ENCODE results near the gene TOX4.
"Not testable (repeated sequence)": the region's sequence is repeated elsewhere in the genome, so short reads cannot be mapped to it uniquely, and the experiment has no call there.

Gene TOX4

GRCh38 chr14:21535545-21536417, 58.8 kb downstream of the TOX4 start:
- Mint-ChIP-seq H3K36me3 (no peaks in the 10 kb centered on the region), H3K9me3 (no peaks in the 10 kb centered on the region), H3K27me3 (peaks cover 41% of the 10 kb centered on the region), H3K4me1 (peaks cover 12% of the 10 kb centered on the region), H3K4me3 (no peak overlapping the region), H3K27ac (no peak overlapping the region)
- ATAC-seq (ENCODE audit: low read depth) (no peak), DNase-seq (ENCODE audit: low spot score in 2 of 2) (no peak)

GRCh38 chr14:21536418-21537089, 59.6 kb downstream of the TOX4 start:
- Mint-ChIP-seq H3K27ac (no peak overlapping the region), H3K4me3 (peak overlapping the region; percentile 16), H3K36me3 (no peaks in the 10 kb centered on the region)

GRCh38 chr14:21537090-21537424, 60.1 kb downstream of the TOX4 start:
- Mint-ChIP-seq H3K36me3 (no peaks in the 10 kb centered on the region), H3K27ac (no peak overlapping the region), H3K4me1 (peaks cover 12% of the 10 kb centered on the region), H3K27me3 (peaks cover 40% of the 10 kb centered on the region), H3K9me3 (no peaks in the 10 kb centered on the region), H3K4me3 (peak overlapping the region; percentile 6)
- ATAC-seq (ENCODE audit: low read depth) (no peak), DNase-seq (ENCODE audit: low spot score in 2 of 2) (no peak)

More at GRCh38 chr14:21536418-21537089, 59.6 kb downstream of the TOX4 start:
- Mint-ChIP-seq H3K9me3 (no peaks in the 10 kb centered on the region), H3K4me1 (peaks cover 12% of the 10 kb centered on the region), H3K27me3 (peaks cover 39% of the 10 kb centered on the region)
- ATAC-seq (ENCODE audit: low read depth) (no peak), DNase-seq (ENCODE audit: low spot score in 2 of 2) (no peak)

GRCh38 chr14:21539189-21539940, 62.4 kb downstream of the TOX4 start:
- Mint-ChIP-seq H3K36me3 (no peaks in the 10 kb centered on the region), H3K27ac (no peak overlapping the region), H3K27me3 (peaks cover 41% of the 10 kb centered on the region), H3K4me3 (no peak overlapping the region), H3K4me1 (peaks cover 12% of the 10 kb centered on the region), H3K9me3 (no peaks in the 10 kb centered on the region)
- ATAC-seq (ENCODE audit: low read depth): no peak
- DNase-seq (ENCODE audit: low spot score in 2 of 2): no peak

GRCh38 chr14:21541413-21542074, 64.5 kb downstream of the TOX4 start:
- H3K9me3 Mint-ChIP-seq: no peaks in the 10 kb centered on the region
- no peak overlapping the region for H3K27ac Mint-ChIP-seq
- DNase-seq (ENCODE audit: low spot score in 2 of 2): no peak
- no peaks in the 10 kb centered on the region for H3K36me3 Mint-ChIP-seq
- peaks cover 6% of the 10 kb centered on the region for H3K4me1 Mint-ChIP-seq
- ATAC-seq (ENCODE audit: low read depth): no peak
- H3K27me3 Mint-ChIP-seq: peaks cover 28% of the 10 kb centered on the region
- no peak overlapping the region for H3K4me3 Mint-ChIP-seq

GRCh38 chr14:21543521-21543960, 66.5 kb downstream of the TOX4 start:
- ATAC-seq (ENCODE audit: low read depth): no peak
- Mint-ChIP-seq H3K36me3 (no peaks in the 10 kb centered on the region), H3K4me1 (no peaks in the 10 kb centered on the region), H3K27me3 (peaks cover 20% of the 10 kb centered on the region), H3K27ac (no peak overlapping the region), H3K9me3 (no peaks in the 10 kb centered on the region), H3K4me3 (no peak overlapping the region)
- no peak for DNase-seq (ENCODE audit: low spot score in 2 of 2)

GRCh38 chr14:21543963-21544362, 67.0 kb downstream of the TOX4 start:
- no peak for DNase-seq (ENCODE audit: low spot score in 2 of 2)
- no peak overlapping the region for H3K27ac Mint-ChIP-seq
- H3K4me1 Mint-ChIP-seq: no peaks in the 10 kb centered on the region
- no peak overlapping the region for H3K4me3 Mint-ChIP-seq
- no peaks in the 10 kb centered on the region for H3K36me3 Mint-ChIP-seq
- peaks cover 19% of the 10 kb centered on the region for H3K27me3 Mint-ChIP-seq
- no peak for ATAC-seq (ENCODE audit: low read depth)
- no peaks in the 10 kb centered on the region for H3K9me3 Mint-ChIP-seq

GRCh38 chr14:21544588-21544987, 67.6 kb downstream of the TOX4 start:
- not testable (repeated sequence) for H3K4me1 Mint-ChIP-seq; H3K4me3 Mint-ChIP-seq; ATAC-seq (ENCODE audit: low read depth); DNase-seq (ENCODE audit: low spot score in 2 of 2); H3K36me3 Mint-ChIP-seq; H3K9me3 Mint-ChIP-seq; H3K27ac Mint-ChIP-seq
- peaks cover 13% of the 10 kb centered on the region for H3K27me3 Mint-ChIP-seq

Data from memory B cell (primary cell).